Uterus (tissue), 4 donors: Measurements from ENCODE around the gene CTDSP2. TPM values are rescaled to one million over a fixed set of nuclear protein-coding genes. Genes with fewer than 3 reads are reported as not detected.

Source experiments
- DNase-seq, 2 donors: peaks; one replicate each; pipeline ENCODE4 v3.0.0-alpha.2; 2019 to 2020
- H3K27ac ChIP-seq, 2 donors: fragments of 200-600 bp; sonication (generic); 1 replicate in 1 of 2; 2 replicates in 1 of 2; pipeline ENCODE4 v1.5.1; 2016 to 2018
- H3K27me3 ChIP-seq, 2 donors: fragments of 200-600 bp; sonication (generic); one replicate each; pipeline ENCODE4 v1.5.1; 2018 to 2019; ENCODE audit warnings: control low read depth in 1 of 2
- H3K36me3 ChIP-seq, 2 donors: fragments of 200-600 bp; sonication (generic); one replicate each; pipeline ENCODE4 v1.5.1; 2019; ENCODE audit warnings: control low read depth in 1 of 2
- H3K4me1 ChIP-seq, 2 donors: fragments of 200-600 bp; sonication (generic); one replicate each; pipeline ENCODE4 v1.5.1; 2018 to 2019; ENCODE audit warnings: control low read depth in 1 of 2
- H3K4me3 ChIP-seq, 2 donors: fragments of 200-600 bp; sonication (generic); 1 replicate in 1 of 2; 2 replicates in 1 of 2; pipeline ENCODE4 v1.5.1; 2018 to 2019; ENCODE audit warnings: mild to moderate bottlenecking in 1 of 2
- H3K9me3 ChIP-seq, 2 donors: fragments of 200-600 bp; sonication (generic); one replicate each; pipeline ENCODE4 v1.5.1; 2019; ENCODE audit warnings: control low read depth in 1 of 2
- CTCF ChIP-seq, 4 experiments: fragments of 200-600 bp in 2 of 4; fragments of 450-650 bp in 2 of 4; sonication (generic) in 2 of 4; IDR thresholded peaks; one replicate each; pipeline ENCODE4 v1.5.1; 2016 to 2019; ENCODE audit warnings: antibody characterized with exemption in 4 of 4, mild to moderate bottlenecking in 2 of 4, moderate library complexity in 1 of 4
- POLR2A ChIP-seq, 2 donors: fragments of 450-650 bp; IDR thresholded peaks; one replicate each; pipeline ENCODE4 v1.6.1; 2016; ENCODE audit warnings: antibody characterized with exemption in 2 of 2, mild to moderate bottlenecking in 1 of 2, moderate library complexity in 1 of 2
- intact Hi-C: fragments of 100-400 bp; cut with DNase I; formaldehyde crosslinking; loops from one replicate; pipeline ENCODE4 v1.15.1; 2023; ENCODE audit warnings: low total_unique reads
- total RNA-seq, 4 donors: library from RNA; depleted of rRNA in 3 of 4; stranded (reverse); fragments of >200 nt in 3 of 4; gene quantifications; one replicate each; pipeline versions ENCODE4 v1.1.0 to v1.2.4, GENCODE V29; 2014 to 2023
- donor health status: DM: yes; HTN: yes; CAD: no.

Gene CTDSP2
- total RNA-seq, 4 donors from 2014 or later = 66.2 to 212 (median 90.9) TPM

DNA sequence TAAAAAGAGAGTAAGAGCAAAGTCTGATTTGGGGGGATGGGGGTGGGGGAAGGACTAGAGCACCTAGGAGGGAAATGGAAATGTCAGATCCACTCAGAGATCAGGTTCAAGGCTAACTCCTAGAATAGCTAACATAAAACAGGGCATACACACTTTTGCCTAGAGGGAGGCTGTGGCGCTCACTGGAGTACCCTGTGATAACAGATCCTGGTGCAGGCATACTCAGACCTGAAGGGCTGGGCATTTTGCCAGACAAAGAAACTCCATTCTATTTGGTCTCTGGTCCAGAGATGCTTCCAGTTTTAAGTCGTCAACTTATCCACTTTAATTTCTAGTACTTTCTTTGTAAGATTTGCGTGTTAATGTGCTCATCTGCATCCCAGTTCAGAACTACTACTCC is 5.8 kb downstream of the CTDSP2 start:
- H3K4me3 ChIP-seq = peak overlapping the region in 1 of 2 donors; percentile 98

DNA sequence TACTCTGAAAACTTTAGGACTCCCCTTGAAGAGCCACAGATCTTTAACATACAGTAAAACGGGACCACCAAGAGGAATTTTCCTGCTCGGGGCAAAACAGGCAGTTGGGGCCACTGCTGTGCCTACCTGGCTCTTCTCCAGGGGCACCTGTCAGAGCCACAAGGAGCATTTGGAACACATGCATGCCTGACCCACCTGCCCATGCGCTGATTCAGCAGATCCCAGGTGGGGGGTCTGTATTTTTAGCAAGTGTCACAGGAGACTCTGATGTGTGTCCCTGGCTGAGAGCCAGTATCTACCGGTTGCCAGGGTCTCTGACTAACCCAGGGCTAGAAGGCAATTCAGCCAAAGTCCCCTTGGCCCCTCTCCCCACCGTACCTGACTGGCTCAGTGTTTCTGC is 6.5 kb downstream of the CTDSP2 start:
- Histone ChIP-seq H3K36me3 (no peaks in the 10 kb centered on the region), H3K27me3 (no peaks in the 10 kb centered on the region), H3K9me3 (no peaks in the 10 kb centered on the region), H3K4me1 (peaks cover 24 to 57% of the 10 kb centered on the region in 2 donors), H3K27ac (peak overlapping the region; percentile 10 to 96), H3K4me3 (peak overlapping the region in 1 of 2 donors; percentile 98)
- no peak for DNase-seq
- intact Hi-C loops = loop anchor here (5.0 kb wide), 1 partner anchor 57 kb away; no protein-coding TSS in a partner anchor
- no peak for TF ChIP-seq CTCF (IDR thresholded peaks at IDR 0.05)
- no peak for TF ChIP-seq POLR2A (IDR thresholded peaks at IDR 0.05)

More for the DNA sequence above, 5.8 kb downstream of the CTDSP2 start:
- intact Hi-C loops = loop anchor here (5.0 kb wide), 1 partner anchor 57 kb away; no protein-coding TSS in a partner anchor
- H3K4me1 ChIP-seq = peaks cover 17 to 52% of the 10 kb centered on the region in 2 donors
- DNase-seq = no peak
- TF ChIP-seq POLR2A (IDR thresholded peaks at IDR 0.05) = no peak
- TF ChIP-seq CTCF (IDR thresholded peaks at IDR 0.05) = no peak
- no peaks in the 10 kb centered on the region for H3K9me3 ChIP-seq
- no peaks in the 10 kb centered on the region for H3K27me3 ChIP-seq
- H3K27ac ChIP-seq = peak overlapping the region; percentile 10 to 96
- no peaks in the 10 kb centered on the region for H3K36me3 ChIP-seq

DNA sequence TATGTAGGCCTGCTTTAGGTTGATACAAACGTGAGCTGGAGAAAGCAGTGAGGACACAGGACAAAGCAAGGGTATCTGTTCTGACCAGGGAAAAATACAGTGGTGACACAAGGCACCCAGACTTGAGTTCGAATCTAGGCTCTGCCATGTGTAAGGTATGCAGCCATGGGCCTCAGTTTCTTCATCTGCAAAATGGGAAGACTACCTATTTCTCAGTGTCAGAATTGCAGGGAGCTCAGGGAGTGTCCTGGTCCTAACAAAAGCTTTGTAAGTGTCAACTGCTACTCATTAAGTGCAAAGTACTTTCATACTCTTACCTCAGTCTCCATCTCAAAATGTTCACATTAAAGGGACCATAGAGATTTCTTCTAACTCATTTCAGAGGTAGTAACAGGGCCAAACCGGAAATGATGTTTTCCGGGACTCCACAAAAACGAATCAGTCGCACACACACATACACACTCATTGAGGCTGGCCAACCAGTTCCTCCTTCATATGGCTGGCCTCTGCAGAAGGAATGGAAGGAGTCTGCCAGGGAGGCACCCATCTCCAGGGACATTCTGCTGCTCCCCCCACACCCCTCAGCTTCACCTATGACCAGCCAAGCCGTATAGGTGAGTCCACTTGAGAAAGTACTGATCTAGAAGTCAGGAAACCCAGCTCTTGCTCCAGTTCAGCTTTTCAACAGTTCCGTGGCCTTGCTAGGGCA is 7.8 kb downstream of the CTDSP2 start:
- Histone ChIP-seq H3K9me3 (no peaks in the 10 kb centered on the region), H3K4me1 (peaks cover 32 to 70% of the 10 kb centered on the region in 2 donors), H3K27me3 (no peaks in the 10 kb centered on the region), H3K27ac (peak overlapping the region; percentile 53 to 96), H3K36me3 (no peaks in the 10 kb centered on the region), H3K4me3 (peak overlapping the region in 1 of 2 donors; percentile 3)
- intact Hi-C loops = no loop called here
- DNase-seq = no peak
- TF ChIP-seq POLR2A (IDR thresholded peaks at IDR 0.05) = no peak
- no peak for TF ChIP-seq CTCF (IDR thresholded peaks at IDR 0.05)

GRCh38 chr12:57837864-57838562 is 8.5 kb downstream of the CTDSP2 start:
- TF ChIP-seq POLR2A (IDR thresholded peaks at IDR 0.05) (no peak), CTCF (IDR thresholded peaks at IDR 0.05) (no peak)
- peak overlapping the region in 1 of 2 donors; percentile 28 for H3K4me3 ChIP-seq
- no peaks in the 10 kb centered on the region for H3K36me3 ChIP-seq
- H3K4me1 ChIP-seq = peaks cover 32 to 76% of the 10 kb centered on the region in 2 donors
- peak overlapping the region; percentile 53 to 96 for H3K27ac ChIP-seq
- H3K27me3 ChIP-seq = no peaks in the 10 kb centered on the region
- peak in 1 of 2 donors; percentile 51 for DNase-seq
- intact Hi-C loops = no loop called here
- no peaks in the 10 kb centered on the region for H3K9me3 ChIP-seq
